ENCODE measurements around the gene RAD18. TPM values are rescaled to one million over a fixed set of nuclear protein-coding genes. Genes with fewer than 3 reads are reported as not detected.

Gene RAD18
- total RNA-seq, 1 experiment from 2014 or later, result 25.8 TPM

DNA sequence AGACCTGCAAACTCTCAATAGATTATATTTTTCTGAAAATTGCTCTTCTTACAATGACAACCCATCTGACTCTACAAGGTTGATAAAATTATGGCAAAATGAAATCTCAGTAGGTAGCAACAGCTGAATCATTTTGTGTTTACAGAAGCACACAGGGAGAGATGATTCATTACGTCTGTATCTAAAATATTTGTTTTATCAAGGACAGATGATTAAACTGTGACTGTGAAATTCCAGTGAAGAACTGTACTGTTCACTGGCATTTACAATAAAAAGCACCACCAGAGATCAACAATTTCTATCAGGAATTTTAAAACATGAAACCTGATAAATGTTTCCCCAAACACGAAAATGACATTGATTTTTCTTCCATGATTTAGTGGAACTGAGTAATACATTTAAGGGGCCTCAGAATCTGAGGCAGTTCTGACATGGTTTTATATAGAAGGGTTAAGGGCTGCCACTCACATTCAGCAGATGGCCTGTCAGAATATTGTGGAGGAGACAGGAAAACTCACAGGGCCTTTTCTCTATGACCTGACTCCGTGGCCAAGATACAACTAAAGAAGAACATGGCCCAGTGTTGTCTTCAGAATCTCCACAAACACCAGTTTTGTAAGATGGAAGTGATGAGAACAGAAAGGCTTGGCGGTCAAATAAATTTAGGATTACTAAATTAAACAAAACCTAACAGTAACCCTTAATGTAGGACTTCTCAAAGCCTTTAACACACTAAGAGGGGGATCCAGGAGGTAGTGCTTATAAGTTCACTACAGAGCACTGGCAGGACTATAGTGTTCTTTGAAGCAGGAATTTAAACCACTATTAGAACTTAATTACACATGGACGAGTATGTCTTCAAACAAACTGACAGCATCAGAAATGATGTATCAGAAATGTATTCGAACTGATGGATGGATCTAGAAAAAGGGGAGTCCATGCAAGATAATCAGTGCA is 25.9 kb downstream of the RAD18 start:
- DNase-seq, result no peak
- Mint-ChIP-seq H3K27me3 (ENCODE audit: unreplicated experiment) (no peaks in the 10 kb centered on the region), H3K4me3 (ENCODE audit: low read depth, unreplicated experiment) (peak overlapping the region; percentile 4), H3K9me3 (ENCODE audit: low read depth, unreplicated experiment) (no peaks in the 10 kb centered on the region), H3K4me1 (ENCODE audit: low read depth, unreplicated experiment) (peaks cover 25% of the 10 kb centered on the region), H3K36me3 (ENCODE audit: insufficient read depth, unreplicated experiment) (peaks cover 10% of the 10 kb centered on the region), H3K27ac (ENCODE audit: unreplicated experiment) (peak overlapping the region; percentile 75)
- intact Hi-C loops (cut with micrococcal nuclease; ENCODE audit: unreplicated experiment), result loop anchor here (10.0 kb wide), 2 partner anchors 163 to 273 kb away; no protein-coding TSS in a partner anchor
- no TSS peak for BruUV-seq (replicated peaks)
- TF ChIP-seq, protein P1, sequence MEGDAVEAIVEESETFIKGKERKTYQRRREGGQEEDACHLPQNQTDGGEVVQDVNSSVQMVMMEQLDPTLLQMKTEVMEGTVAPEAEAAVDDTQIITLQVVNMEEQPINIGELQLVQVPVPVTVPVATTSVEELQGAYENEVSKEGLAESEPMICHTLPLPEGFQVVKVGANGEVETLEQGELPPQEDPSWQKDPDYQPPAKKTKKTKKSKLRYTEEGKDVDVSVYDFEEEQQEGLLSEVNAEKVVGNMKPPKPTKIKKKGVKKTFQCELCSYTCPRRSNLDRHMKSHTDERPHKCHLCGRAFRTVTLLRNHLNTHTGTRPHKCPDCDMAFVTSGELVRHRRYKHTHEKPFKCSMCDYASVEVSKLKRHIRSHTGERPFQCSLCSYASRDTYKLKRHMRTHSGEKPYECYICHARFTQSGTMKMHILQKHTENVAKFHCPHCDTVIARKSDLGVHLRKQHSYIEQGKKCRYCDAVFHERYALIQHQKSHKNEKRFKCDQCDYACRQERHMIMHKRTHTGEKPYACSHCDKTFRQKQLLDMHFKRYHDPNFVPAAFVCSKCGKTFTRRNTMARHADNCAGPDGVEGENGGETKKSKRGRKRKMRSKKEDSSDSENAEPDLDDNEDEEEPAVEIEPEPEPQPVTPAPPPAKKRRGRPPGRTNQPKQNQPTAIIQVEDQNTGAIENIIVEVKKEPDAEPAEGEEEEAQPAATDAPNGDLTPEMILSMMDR (IDR thresholded peaks at IDR 0.05; ENCODE audit: unreplicated experiment), result no peak
- CTCF ChIA-PET, result interaction anchor here (0.7 to 1.0 kb wide), 2 partner anchors 168 to 624 kb away, joined by 3 to 4 read pairs; partner anchors contain the start of gene OXTR

DNA sequence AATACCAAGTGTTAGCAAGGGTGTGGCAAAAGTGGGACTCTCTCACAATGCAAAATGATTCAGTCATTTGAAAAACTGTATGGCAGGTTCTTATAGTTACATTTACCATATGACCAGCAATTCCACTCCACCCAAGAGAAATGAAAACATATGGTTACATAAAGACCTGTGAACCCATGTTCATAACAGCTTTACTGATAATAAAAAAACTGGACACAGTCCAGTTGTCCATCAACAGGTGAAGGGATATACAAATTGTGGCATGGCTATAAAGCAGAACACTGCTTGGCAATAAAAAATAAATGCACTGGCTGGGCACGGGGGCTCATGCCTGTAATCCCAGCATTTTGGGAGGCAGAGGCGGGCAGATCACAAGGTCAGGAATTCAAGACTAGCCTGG is 30.8 kb downstream of the RAD18 start:
- no TSS peak for BruUV-seq (replicated peaks)
- intact Hi-C loops (cut with micrococcal nuclease; ENCODE audit: unreplicated experiment), result loop anchor here (10.0 kb wide), 2 partner anchors 158 to 268 kb away; no protein-coding TSS in a partner anchor
- Mint-ChIP-seq H3K27me3 (ENCODE audit: unreplicated experiment) (no peaks in the 10 kb centered on the region), H3K27ac (ENCODE audit: unreplicated experiment) (no peak overlapping the region), H3K4me3 (ENCODE audit: low read depth, unreplicated experiment) (no peak overlapping the region), H3K36me3 (ENCODE audit: insufficient read depth, unreplicated experiment) (peaks cover 4% of the 10 kb centered on the region), H3K9me3 (ENCODE audit: low read depth, unreplicated experiment) (no peaks in the 10 kb centered on the region), H3K4me1 (ENCODE audit: low read depth, unreplicated experiment) (peaks cover 9% of the 10 kb centered on the region)
- TF ChIP-seq, protein P1 (IDR thresholded peaks at IDR 0.05; ENCODE audit: unreplicated experiment), result no peak
- CTCF ChIA-PET, result no interaction called here
- no peak for DNase-seq

DNA sequence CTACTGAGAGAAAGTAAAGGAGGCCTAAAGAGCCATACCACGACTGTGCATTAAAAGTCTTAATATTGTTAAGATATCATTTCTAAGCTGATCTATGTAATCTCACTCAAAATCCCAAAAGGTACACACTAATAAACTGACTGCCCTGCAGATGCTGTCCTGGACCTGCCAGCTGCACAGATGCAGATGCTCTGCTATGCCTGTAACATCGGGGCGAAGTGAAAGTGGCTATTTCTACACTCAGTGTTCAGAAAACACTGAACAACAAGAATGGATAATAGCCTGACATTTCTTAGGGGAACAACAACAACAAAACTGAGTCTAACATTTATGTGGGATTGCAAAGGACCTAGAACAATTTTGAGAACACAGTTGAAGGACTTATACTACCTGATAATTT is 31.9 kb downstream of the RAD18 start:
- no peaks in the 10 kb centered on the region for H3K27me3 Mint-ChIP-seq (ENCODE audit: unreplicated experiment)
- intact Hi-C loops (cut with micrococcal nuclease; ENCODE audit: unreplicated experiment), result loop anchor here (10.0 kb wide), 2 partner anchors 157 to 267 kb away; no protein-coding TSS in a partner anchor
- no TSS peak for BruUV-seq (replicated peaks)
- H3K4me1 Mint-ChIP-seq (ENCODE audit: low read depth, unreplicated experiment), result no peaks in the 10 kb centered on the region
- no peak overlapping the region for H3K27ac Mint-ChIP-seq (ENCODE audit: unreplicated experiment)
- TF ChIP-seq, protein P1 (IDR thresholded peaks at IDR 0.05; ENCODE audit: unreplicated experiment), result no peak
- no peak for DNase-seq
- CTCF ChIA-PET, result no interaction called here
- H3K4me3 Mint-ChIP-seq (ENCODE audit: low read depth, unreplicated experiment), result no peak overlapping the region
- H3K9me3 Mint-ChIP-seq (ENCODE audit: low read depth, unreplicated experiment), result no peaks in the 10 kb centered on the region
- peaks cover 4% of the 10 kb centered on the region for H3K36me3 Mint-ChIP-seq (ENCODE audit: insufficient read depth, unreplicated experiment)

DNA sequence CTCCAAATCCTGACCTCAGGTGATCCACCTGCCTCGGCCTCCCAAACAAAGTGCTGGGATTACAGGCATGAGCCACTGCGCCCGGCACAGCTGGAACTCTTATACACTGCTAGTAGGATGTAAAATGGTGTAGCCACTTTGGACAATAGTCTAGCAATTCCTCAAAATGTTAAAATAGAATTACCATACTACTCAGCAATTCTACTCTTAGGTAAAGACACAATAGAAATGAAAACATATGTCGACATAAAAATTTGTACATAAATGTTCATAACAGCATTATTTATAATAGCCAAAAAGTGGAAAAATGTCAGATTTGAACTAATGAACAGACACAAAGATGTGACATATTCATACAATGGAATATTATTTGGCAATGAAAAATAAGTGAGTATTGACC is 33.4 kb downstream of the RAD18 start:
- no peaks in the 10 kb centered on the region for H3K4me1 Mint-ChIP-seq (ENCODE audit: low read depth, unreplicated experiment)
- intact Hi-C loops (cut with micrococcal nuclease; ENCODE audit: unreplicated experiment), result loop anchor here (10.0 kb wide), 2 partner anchors 155 to 265 kb away; no protein-coding TSS in a partner anchor
- peaks cover 3% of the 10 kb centered on the region for H3K36me3 Mint-ChIP-seq (ENCODE audit: insufficient read depth, unreplicated experiment)
- H3K27ac Mint-ChIP-seq (ENCODE audit: unreplicated experiment), result no peak overlapping the region
- CTCF ChIA-PET, result no interaction called here
- H3K9me3 Mint-ChIP-seq (ENCODE audit: low read depth, unreplicated experiment), result no peaks in the 10 kb centered on the region
- TF ChIP-seq, protein P1 (IDR thresholded peaks at IDR 0.05; ENCODE audit: unreplicated experiment), result no peak
- no peak overlapping the region for H3K4me3 Mint-ChIP-seq (ENCODE audit: low read depth, unreplicated experiment)
- no peaks in the 10 kb centered on the region for H3K27me3 Mint-ChIP-seq (ENCODE audit: unreplicated experiment)
- BruUV-seq (replicated peaks), result no TSS peak
- DNase-seq, result no peak
